BJ (cell line): ENCODE measurements around the gene VMO1. TPM values are rescaled to one million over a fixed set of nuclear protein-coding genes. Genes with fewer than 3 reads are reported as not detected.

ENCODE experiments used
- CTCF ChIA-PET: fragments of 350-600 bp; formaldehyde crosslinking; extraction: SDS; loops from one replicate; lab custom pipeline; 2021; ENCODE audit warnings: antibody characterized with exemption, inconsistent platforms; lab: Yijun Ruan, JAX
- POLR2A ChIA-PET: fragments of 300-600 bp; sonication (Branson Sonifier 250); formaldehyde crosslinking; extraction: SDS; loops from one replicate; lab custom pipeline; 2021; ENCODE audit warnings: antibody characterized with exemption; lab: Charles Lee
- DNase-seq: peaks from one replicate; pipeline ENCODE4 v3.0.0-alpha.2; 2011; ENCODE audit warnings: low read depth
- H3K27me3 ChIP-seq: 2 replicates; pipeline ENCODE4 v1.6.0; 2011; ENCODE audit warnings: low read length; ENCODE audit not compliant: control insufficient read depth, insufficient read depth
- H3K36me3 ChIP-seq: 2 replicates; pipeline ENCODE4 v1.5.1; 2011; ENCODE audit warnings: low read length; ENCODE audit not compliant: control insufficient read depth, insufficient read depth
- H3K4me3 ChIP-seq: 2 replicates; pipeline ENCODE4 v1.5.1; 2011; ENCODE audit warnings: low read depth, mild to moderate bottlenecking, control low read depth, low read length
- CTCF ChIP-seq: IDR thresholded peaks from 2 replicates; pipeline ENCODE4 v1.5.1; 2011; ENCODE audit warnings: low read depth, mild to moderate bottlenecking, control low read depth, inconsistent platforms, low read length, moderate library complexity; ENCODE audit not compliant: insufficient read depth
- polyA plus RNA-seq: library from polyadenylated mRNA; depleted of rRNA; stranded (reverse); fragments of >200 nt; gene quantifications from 2 replicates; pipeline ENCODE4 v1.2.3, GENCODE V29; 2011

VMO1 gene
- polyA plus RNA-seq, 1 experiment, result 0.92 TPM

- H3K36me3 ChIP-seq, result no peaks in the 10 kb centered on the region
- CTCF ChIA-PET, result no interaction called here
- no peak for DNase-seq
- H3K4me3 ChIP-seq, result no peak overlapping the region
- TF ChIP-seq CTCF, result no peak
- peaks cover 13% of the 10 kb centered on the region for H3K27me3 ChIP-seq
- POLR2A ChIA-PET, result no interaction called here
Observed at GRCh38 chr17:4750606-4751005, 35.6 kb downstream of the VMO1 start.

- CTCF ChIA-PET, result interaction anchor here (2.1 kb wide), 1 partner anchor 42 kb away, joined by 4 read pairs; no protein-coding TSS in a partner anchor
- no peak overlapping the region for H3K4me3 ChIP-seq
- peaks cover 17% of the 10 kb centered on the region for H3K27me3 ChIP-seq
- POLR2A ChIA-PET, result no interaction called here
- TF ChIP-seq CTCF, result no peak
- DNase-seq, result no peak
- H3K36me3 ChIP-seq, result no peaks in the 10 kb centered on the region
Observed at GRCh38 chr17:4748686-4749085, 37.5 kb downstream of the VMO1 start.

- ChIA-PET POLR2A (no interaction called here), CTCF (interaction anchor here (0.8 to 2.1 kb wide), 2 partner anchors 42 to 161 kb away, joined by 3 to 4 read pairs; no protein-coding TSS in a partner anchor)
- no peak for TF ChIP-seq CTCF
- Histone ChIP-seq H3K36me3 (no peaks in the 10 kb centered on the region), H3K4me3 (no peak overlapping the region), H3K27me3 (peaks cover 17% of the 10 kb centered on the region)
- no peak for DNase-seq
Observed at GRCh38 chr17:4747847-4748246, 38.3 kb downstream of the VMO1 start.

- TF ChIP-seq CTCF, result no peak; the same call in 1 of the 2 replicates
- Histone ChIP-seq H3K27me3 (peaks cover 20% of the 10 kb centered on the region), H3K4me3 (no peak overlapping the region), H3K36me3 (no peaks in the 10 kb centered on the region)
- no peak for DNase-seq
- ChIA-PET CTCF (interaction anchor here (1.5 kb wide), 1 partner anchor 41 kb away, joined by 3 read pairs; the partner anchor contains the start of gene VMO1), POLR2A (no interaction called here)
Observed at GRCh38 chr17:4744999-4745969, 40.9 kb downstream of the VMO1 start.

GRCh38 chr17:4743898-4744297 lies 42.3 kb downstream of the VMO1 start:
- Histone ChIP-seq H3K4me3 (no peak overlapping the region), H3K36me3 (no peaks in the 10 kb centered on the region), H3K27me3 (peaks cover 24% of the 10 kb centered on the region)
- ChIA-PET POLR2A (no interaction called here), CTCF (interaction anchor here (0.7 to 1.5 kb wide), 4 partner anchors 25 to 146 kb away, joined by 3 read pairs; partner anchors contain the start of gene VMO1)
- DNase-seq, result no peak
- TF ChIP-seq CTCF, result no peak
